ENCODE data around the gene SIRT3.

SIRT3 gene

GRCh38 chr11:217704-218103 lies 18.4 kb downstream of the SIRT3 start:
- no peaks in the 10 kb centered on the region for H3K79me2 ChIP-seq (ENCODE audit: control insufficient read depth, insufficient read depth, low read length)
- no peak overlapping the region for H3K27ac ChIP-seq (ENCODE audit: low read depth, low read length)
- H3K18ac ChIP-seq (ENCODE audit: low read length) = no peak overlapping the region
- DNase-seq = no peak
- no peak overlapping the region for H3K23ac ChIP-seq (ENCODE audit: low read length)
- no peak overlapping the region for H2BK15ac ChIP-seq (replicated peaks; ENCODE audit: low read depth)
- H2AK5ac ChIP-seq (ENCODE audit: low read length) = no peak overlapping the region
- no peak overlapping the region for H3K4me3 ChIP-seq (ENCODE audit: low read length)
- H4K8ac ChIP-seq (ENCODE audit: low read depth, low read length) = no peak overlapping the region
- H3K4ac ChIP-seq (ENCODE audit: low read depth, low read length) = no peak overlapping the region
- peaks cover 2% of the 10 kb centered on the region for H3K79me1 ChIP-seq (ENCODE audit: low read length)
- H2BK120ac ChIP-seq (ENCODE audit: low read depth, low read length) = no peak overlapping the region
- H3K4me1 ChIP-seq (ENCODE audit: control insufficient read depth, low read depth, low read length) = no peaks in the 10 kb centered on the region
- H4K5ac ChIP-seq (ENCODE audit: low read length) = no peak overlapping the region
- H3K56ac ChIP-seq (ENCODE audit: low read length) = no peak overlapping the region
- no peak overlapping the region for H2BK5ac ChIP-seq (ENCODE audit: low read length)
- no CpG with 5 or more reads among the region's 3 CpGs for WGBS (ENCODE audit: extremely low coverage, insufficient coverage, low lambda C conversion rate)
- H3K4me2 ChIP-seq (ENCODE audit: low read length) = no peak overlapping the region
- H3K27me3 ChIP-seq (ENCODE audit: insufficient read depth, low read length, poor library complexity) = no peaks in the 10 kb centered on the region
- no peak overlapping the region for H3K9ac ChIP-seq (ENCODE audit: low read length)
- H3K36me3 ChIP-seq (ENCODE audit: control insufficient read depth, insufficient read depth, low read length) = peaks cover 13% of the 10 kb centered on the region

- Histone ChIP-seq H3K27ac (ENCODE audit: low read depth, low read length) (no peak overlapping the region), H2BK5ac (ENCODE audit: low read length) (no peak overlapping the region), H3K79me2 (ENCODE audit: control insufficient read depth, insufficient read depth, low read length) (no peaks in the 10 kb centered on the region), H2BK15ac (replicated peaks; ENCODE audit: low read depth) (no peak overlapping the region), H3K4me1 (ENCODE audit: control insufficient read depth, low read depth, low read length) (no peaks in the 10 kb centered on the region), H3K4me2 (ENCODE audit: low read length) (no peak overlapping the region), H4K5ac (ENCODE audit: low read length) (no peak overlapping the region), H3K79me1 (ENCODE audit: low read length) (peaks cover 5% of the 10 kb centered on the region), H3K27me3 (ENCODE audit: insufficient read depth, low read length, poor library complexity) (no peaks in the 10 kb centered on the region), H4K8ac (ENCODE audit: low read depth, low read length) (no peak overlapping the region), H2BK120ac (ENCODE audit: low read depth, low read length) (no peak overlapping the region), H2AK5ac (ENCODE audit: low read length) (no peak overlapping the region), H3K4me3 (ENCODE audit: low read length) (no peak overlapping the region), H3K56ac (ENCODE audit: low read length) (no peak overlapping the region), H3K18ac (ENCODE audit: low read length) (no peak overlapping the region), H3K36me3 (ENCODE audit: control insufficient read depth, insufficient read depth, low read length) (peaks cover 18% of the 10 kb centered on the region), H3K9ac (ENCODE audit: low read length) (no peak overlapping the region), H3K4ac (ENCODE audit: low read depth, low read length) (no peak overlapping the region), H3K23ac (ENCODE audit: low read length) (no peak overlapping the region)
- no CpG with 5 or more reads among the region's 11 CpGs for WGBS (ENCODE audit: extremely low coverage, insufficient coverage, low lambda C conversion rate)
- DNase-seq = no peak
Measured at GRCh38 chr11:216081-216974, 19.8 kb downstream of the SIRT3 start.

GRCh38 chr11:215581-216037 lies 20.5 kb downstream of the SIRT3 start:
- Histone ChIP-seq H3K4me2 (ENCODE audit: low read length) (no peak overlapping the region), H3K9ac (ENCODE audit: low read length) (no peak overlapping the region), H3K27me3 (ENCODE audit: insufficient read depth, low read length, poor library complexity) (no peaks in the 10 kb centered on the region), H2AK5ac (ENCODE audit: low read length) (no peak overlapping the region), H3K18ac (ENCODE audit: low read length) (no peak overlapping the region), H3K79me2 (ENCODE audit: control insufficient read depth, insufficient read depth, low read length) (peaks cover 3% of the 10 kb centered on the region), H2BK120ac (ENCODE audit: low read depth, low read length) (no peak overlapping the region), H3K4ac (ENCODE audit: low read depth, low read length) (no peak overlapping the region), H2BK5ac (ENCODE audit: low read length) (no peak overlapping the region), H2BK15ac (replicated peaks; ENCODE audit: low read depth) (no peak overlapping the region), H3K36me3 (ENCODE audit: control insufficient read depth, insufficient read depth, low read length) (peaks cover 21% of the 10 kb centered on the region), H3K56ac (ENCODE audit: low read length) (no peak overlapping the region), H4K5ac (ENCODE audit: low read length) (no peak overlapping the region), H3K27ac (ENCODE audit: low read depth, low read length) (no peak overlapping the region), H3K23ac (ENCODE audit: low read length) (no peak overlapping the region), H3K4me1 (ENCODE audit: control insufficient read depth, low read depth, low read length) (no peaks in the 10 kb centered on the region), H4K8ac (ENCODE audit: low read depth, low read length) (no peak overlapping the region), H3K79me1 (ENCODE audit: low read length) (peaks cover 11% of the 10 kb centered on the region), H3K4me3 (ENCODE audit: low read length) (no peak overlapping the region)
- WGBS (ENCODE audit: extremely low coverage, insufficient coverage, low lambda C conversion rate) = no CpG with 5 or more reads among the region's 4 CpGs
- DNase-seq = peak; percentile 16

- no peaks in the 10 kb centered on the region for H3K27me3 ChIP-seq (ENCODE audit: insufficient read depth, low read length, poor library complexity)
- peaks cover 6% of the 10 kb centered on the region for H3K4me1 ChIP-seq (ENCODE audit: control insufficient read depth, low read depth, low read length)
- H3K36me3 ChIP-seq (ENCODE audit: control insufficient read depth, insufficient read depth, low read length) = peaks cover 25% of the 10 kb centered on the region
- no peak overlapping the region for H2BK5ac ChIP-seq (ENCODE audit: low read length)
- no peak overlapping the region for H2BK15ac ChIP-seq (replicated peaks; ENCODE audit: low read depth)
- H2BK120ac ChIP-seq (ENCODE audit: low read depth, low read length) = no peak overlapping the region
- no peak overlapping the region for H3K18ac ChIP-seq (ENCODE audit: low read length)
- no peak overlapping the region for H3K27ac ChIP-seq (ENCODE audit: low read depth, low read length)
- no peak for DNase-seq
- peaks cover 26% of the 10 kb centered on the region for H3K79me1 ChIP-seq (ENCODE audit: low read length)
- H3K23ac ChIP-seq (ENCODE audit: low read length) = no peak overlapping the region
- no peak overlapping the region for H4K8ac ChIP-seq (ENCODE audit: low read depth, low read length)
- H3K56ac ChIP-seq (ENCODE audit: low read length) = no peak overlapping the region
- no peak overlapping the region for H3K9ac ChIP-seq (ENCODE audit: low read length)
- H3K4ac ChIP-seq (ENCODE audit: low read depth, low read length) = no peak overlapping the region
- H3K4me3 ChIP-seq (ENCODE audit: low read length) = no peak overlapping the region
- WGBS (ENCODE audit: extremely low coverage, insufficient coverage, low lambda C conversion rate) = no CpG with 5 or more reads among the region's 7 CpGs
- H3K4me2 ChIP-seq (ENCODE audit: low read length) = no peak overlapping the region
- peaks cover 18% of the 10 kb centered on the region for H3K79me2 ChIP-seq (ENCODE audit: control insufficient read depth, insufficient read depth, low read length)
- no peak overlapping the region for H4K5ac ChIP-seq (ENCODE audit: low read length)
- no peak overlapping the region for H2AK5ac ChIP-seq (ENCODE audit: low read length)
Measured at GRCh38 chr11:214083-214482, 22.1 kb downstream of the SIRT3 start.

GRCh38 chr11:213111-213510 lies 23.0 kb downstream of the SIRT3 start:
- H3K18ac ChIP-seq (ENCODE audit: low read length) = no peak overlapping the region
- no peak overlapping the region for H3K4me3 ChIP-seq (ENCODE audit: low read length)
- no peaks in the 10 kb centered on the region for H3K27me3 ChIP-seq (ENCODE audit: insufficient read depth, low read length, poor library complexity)
- H3K27ac ChIP-seq (ENCODE audit: low read depth, low read length) = no peak overlapping the region
- H4K5ac ChIP-seq (ENCODE audit: low read length) = no peak overlapping the region
- no peak overlapping the region for H2BK120ac ChIP-seq (ENCODE audit: low read depth, low read length)
- H3K79me2 ChIP-seq (ENCODE audit: control insufficient read depth, insufficient read depth, low read length) = peaks cover 22% of the 10 kb centered on the region
- H3K9ac ChIP-seq (ENCODE audit: low read length) = no peak overlapping the region
- no peak overlapping the region for H3K4ac ChIP-seq (ENCODE audit: low read depth, low read length)
- H3K4me2 ChIP-seq (ENCODE audit: low read length) = no peak overlapping the region
- no peak overlapping the region for H2BK15ac ChIP-seq (replicated peaks; ENCODE audit: low read depth)
- peaks cover 25% of the 10 kb centered on the region for H3K36me3 ChIP-seq (ENCODE audit: control insufficient read depth, insufficient read depth, low read length)
- no peak overlapping the region for H3K23ac ChIP-seq (ENCODE audit: low read length)
- WGBS (ENCODE audit: extremely low coverage, insufficient coverage, low lambda C conversion rate) = no CpG with 5 or more reads among the region's 4 CpGs
- peak; percentile 15 for DNase-seq
- H4K8ac ChIP-seq (ENCODE audit: low read depth, low read length) = no peak overlapping the region
- no peak overlapping the region for H3K56ac ChIP-seq (ENCODE audit: low read length)
- H2AK5ac ChIP-seq (ENCODE audit: low read length) = no peak overlapping the region
- peaks cover 6% of the 10 kb centered on the region for H3K4me1 ChIP-seq (ENCODE audit: control insufficient read depth, low read depth, low read length)
- peaks cover 29% of the 10 kb centered on the region for H3K79me1 ChIP-seq (ENCODE audit: low read length)
- H2BK5ac ChIP-seq (ENCODE audit: low read length) = no peak overlapping the region
